ENCODE results near the gene CLIP2. TPM values are rescaled to one million over a fixed set of nuclear protein-coding genes. Genes with fewer than 3 reads are reported as not detected.
"Not testable (repeated sequence)": the region's sequence is repeated elsewhere in the genome, so short reads cannot be mapped to it uniquely, and the experiment has no call there.

Gene CLIP2
- total RNA-seq, 2 donors from 2014 or later = 18.6 to 24.1 TPM

DNA sequence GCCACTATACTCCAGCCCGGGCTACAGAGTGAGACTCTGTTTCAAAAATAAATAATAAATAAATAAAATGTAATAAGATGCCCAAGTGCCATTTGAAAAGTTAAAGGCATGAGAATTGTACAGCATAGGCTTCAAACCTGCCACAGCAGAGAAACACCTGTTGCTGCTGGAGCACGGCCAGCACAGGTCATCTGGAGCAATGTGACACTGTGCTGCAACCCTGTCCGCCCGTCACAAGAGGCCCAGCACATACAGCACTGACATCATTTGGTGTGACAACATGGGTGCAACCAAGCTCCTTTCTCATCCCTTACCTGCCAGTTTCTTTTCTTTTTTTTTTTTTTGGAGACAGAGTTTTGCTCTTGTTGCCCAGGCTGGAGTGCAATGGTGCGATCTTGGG, 36.3 kb upstream of the CLIP2 start:
- no peak overlapping the region for H3K4me3 ChIP-seq
- H3K27ac ChIP-seq = no peak overlapping the region
- H3K36me3 ChIP-seq = no peaks in the 10 kb centered on the region
- TF ChIP-seq POLR2A (IDR thresholded peaks at IDR 0.05) (no peak), POLR2AphosphoS5 (IDR thresholded peaks at IDR 0.05) (no peak), CTCF (IDR thresholded peaks at IDR 0.05) (no peak)
- 68% methylated on average over 5 of the region's 5 CpGs for WGBS
- H3K9me3 ChIP-seq = no peaks in the 10 kb centered on the region
- no peaks in the 10 kb centered on the region for H3K4me1 ChIP-seq (replicated peaks)
- intact Hi-C loops (cut with DNase I) = no loop called here
- no peak for DNase-seq (ENCODE audit: low spot score)
- no peaks in the 10 kb centered on the region for H3K27me3 ChIP-seq (replicated peaks; ENCODE audit: insufficient read depth)

DNA sequence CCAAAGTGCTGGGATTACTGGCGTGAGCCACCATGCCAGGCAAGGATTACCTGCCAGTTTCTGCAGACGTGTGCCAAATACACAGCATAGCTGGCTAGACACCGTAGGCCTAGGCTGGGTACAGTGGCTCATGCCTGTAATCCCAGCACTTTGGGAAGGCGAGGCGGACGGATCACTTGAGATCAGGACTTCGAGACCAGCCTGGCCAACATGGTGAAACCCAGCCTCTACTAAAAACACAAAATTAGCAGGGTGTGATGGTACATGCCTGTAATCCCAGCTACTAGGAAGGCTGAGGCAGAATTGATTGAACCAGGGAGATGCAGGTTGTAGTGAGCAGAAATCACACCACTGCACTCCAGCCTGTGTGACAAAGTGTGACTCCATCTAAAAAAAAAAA, 35.9 kb upstream of the CLIP2 start:
- 66% methylated on average over 7 of the region's 7 CpGs for WGBS
- DNase-seq (ENCODE audit: low spot score) = no peak
- Histone ChIP-seq H3K27ac (no peak overlapping the region), H3K4me1 (replicated peaks) (no peaks in the 10 kb centered on the region), H3K36me3 (no peaks in the 10 kb centered on the region), H3K27me3 (replicated peaks; ENCODE audit: insufficient read depth) (no peaks in the 10 kb centered on the region), H3K4me3 (peak overlapping the region in 1 of 2 donors; percentile 85), H3K9me3 (no peaks in the 10 kb centered on the region)
- TF ChIP-seq CTCF (IDR thresholded peaks at IDR 0.05) = no peak
- TF ChIP-seq POLR2A (IDR thresholded peaks at IDR 0.05) = no peak
- no peak for TF ChIP-seq POLR2AphosphoS5 (IDR thresholded peaks at IDR 0.05)
- intact Hi-C loops (cut with DNase I) = no loop called here

DNA sequence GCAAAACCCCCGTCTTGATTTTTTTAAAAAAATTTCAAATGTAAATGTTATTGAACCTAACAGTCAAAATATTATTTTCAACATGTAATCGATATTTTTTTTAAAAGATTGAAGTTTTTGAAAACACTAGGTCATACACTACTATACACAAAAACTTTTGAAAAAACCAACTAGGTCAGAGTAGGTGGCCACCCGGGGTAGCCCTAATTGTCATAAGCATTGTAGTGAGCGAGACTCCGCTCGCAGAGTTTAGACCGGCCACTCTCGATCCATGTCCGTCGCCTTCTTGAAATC, 35.4 kb upstream of the CLIP2 start:
- intact Hi-C loops (cut with DNase I) = no loop called here
- TF ChIP-seq POLR2AphosphoS5 (IDR thresholded peaks at IDR 0.05) = no peak
- no peak for TF ChIP-seq CTCF (IDR thresholded peaks at IDR 0.05)
- no peak for TF ChIP-seq POLR2A (IDR thresholded peaks at IDR 0.05)
- H3K27ac ChIP-seq = peak overlapping the region; percentile 88 to 96
- no peaks in the 10 kb centered on the region for H3K36me3 ChIP-seq
- no peaks in the 10 kb centered on the region for H3K4me1 ChIP-seq (replicated peaks)
- H3K4me3 ChIP-seq = peak overlapping the region; percentile 80 to 85
- DNase-seq (ENCODE audit: low spot score) = no peak
- WGBS = under 1% methylated on average over 10 of the region's 10 CpGs
- H3K9me3 ChIP-seq = no peaks in the 10 kb centered on the region
- H3K27me3 ChIP-seq (replicated peaks; ENCODE audit: insufficient read depth) = no peaks in the 10 kb centered on the region

DNA sequence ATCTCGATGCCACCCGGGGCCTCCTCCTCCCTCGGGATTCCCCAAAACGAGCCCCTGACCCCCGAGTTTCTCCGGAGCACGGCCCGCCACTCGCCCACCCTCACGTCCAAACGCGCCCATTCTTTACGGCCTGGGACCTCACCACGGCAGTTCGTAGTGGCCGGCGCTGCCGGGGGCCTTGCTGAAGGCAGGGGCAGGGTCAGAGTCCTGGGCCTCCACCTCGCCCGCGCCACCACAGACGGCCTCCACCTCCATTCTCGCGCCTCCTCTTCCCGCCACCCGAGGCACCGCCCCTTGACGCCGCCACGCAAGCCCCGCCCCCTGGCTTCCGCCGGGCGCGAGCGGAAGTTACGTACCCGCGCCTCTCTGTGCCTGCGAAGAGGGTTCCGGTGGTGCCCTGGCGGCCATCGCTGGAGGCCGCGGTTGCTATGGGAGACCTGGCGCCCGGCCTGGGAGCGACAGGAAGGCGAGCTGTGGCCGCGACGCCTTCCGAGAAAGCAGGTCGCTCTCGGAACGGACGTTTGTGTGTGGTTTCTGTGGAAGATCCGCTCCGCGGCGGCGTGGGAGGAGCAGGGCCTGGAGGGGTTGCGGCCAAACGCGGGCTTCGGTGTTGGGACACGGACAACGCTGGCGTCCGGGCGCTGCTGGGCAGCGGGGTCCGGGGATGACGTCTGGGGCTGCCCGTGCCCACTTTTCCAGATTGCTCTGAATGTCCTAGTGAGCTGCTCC, 34.9 kb upstream of the CLIP2 start, which contains the start of gene RFC2:
Gene RFC2 (minus strand): TSS at position 271 of the 729 bp plus-strand sequence. CDS start 16 bp downstream, at position 255.
- peak within 1 kb of the TSS; percentile 80 to 85 for H3K4me3 ChIP-seq
- H3K27me3 ChIP-seq (replicated peaks; ENCODE audit: insufficient read depth) = no peaks in the 10 kb centered on the region
- peak; percentile 95 for DNase-seq (ENCODE audit: low spot score)
- under 1% methylated on average over 55 of the region's 75 CpGs for WGBS
- peak within 1 kb of the TSS; percentile 88 to 96 for H3K27ac ChIP-seq
- no peaks in the 10 kb centered on the region for H3K9me3 ChIP-seq
- intact Hi-C loops (cut with DNase I) = no loop called here
- peak; percentile 30 to 92 (median 56) for TF ChIP-seq CTCF (IDR thresholded peaks at IDR 0.05)
- TF ChIP-seq POLR2A (IDR thresholded peaks at IDR 0.05) = peak; percentile 87
- TF ChIP-seq POLR2AphosphoS5 (IDR thresholded peaks at IDR 0.05) = peak; percentile 100
- no peaks in the 10 kb centered on the region for H3K4me1 ChIP-seq (replicated peaks)
- H3K36me3 ChIP-seq = no peaks in the 10 kb centered on the region

- no peaks in the 10 kb centered on the region for H3K36me3 ChIP-seq
- H3K4me1 ChIP-seq (replicated peaks) = no peaks in the 10 kb centered on the region
- H3K27me3 ChIP-seq (replicated peaks; ENCODE audit: insufficient read depth) = no peaks in the 10 kb centered on the region
- H3K9me3 ChIP-seq = no peaks in the 10 kb centered on the region
- H3K27ac ChIP-seq = peak overlapping the region; percentile 88 to 96
- TF ChIP-seq CTCF (IDR thresholded peaks at IDR 0.05) = no peak
- TF ChIP-seq POLR2A (IDR thresholded peaks at IDR 0.05) = no peak
- TF ChIP-seq POLR2AphosphoS5 (IDR thresholded peaks at IDR 0.05) = no peak
- WGBS = 19% methylated on average over 20 of the region's 20 CpGs
- H3K4me3 ChIP-seq = peak overlapping the region; percentile 80 to 85
- intact Hi-C loops (cut with DNase I) = no loop called here
- no peak for DNase-seq (ENCODE audit: low spot score)
These were observed 34.3 kb upstream of the CLIP2 start for GRCh38 chr7:74254858-74255379.

GRCh38 chr7:74255461-74255860, 33.7 kb upstream of the CLIP2 start:
- WGBS = 92% methylated on average over 6 of the region's 6 CpGs
- intact Hi-C loops (cut with DNase I) = not testable (repeated sequence)

More at GRCh38 chr7:74255461-74255860, 33.7 kb upstream of the CLIP2 start:
- H3K36me3 ChIP-seq; H3K4me3 ChIP-seq; H3K27me3 ChIP-seq (replicated peaks; ENCODE audit: insufficient read depth); H3K9me3 ChIP-seq; H3K4me1 ChIP-seq (replicated peaks); DNase-seq (ENCODE audit: low spot score): not testable (repeated sequence)
- peak overlapping the region in 1 of 2 donors; percentile 96 for H3K27ac ChIP-seq

Data from prostate gland (tissue), 2 donors.